GM21528 (cell line): ENCODE results near the gene NBPF8.
"Not testable (repeated sequence)": the region's sequence is repeated elsewhere in the genome, so short reads cannot be mapped to it uniquely, and the experiment has no call there.

Experiments used
- ATAC-seq: cut with Tn5 transposase; IDR thresholded peaks from one replicate; pipeline ENCODE4 v1.9.1; 2021; ENCODE audit warnings: mild to moderate bottlenecking, moderate library complexity; ENCODE audit not compliant: unreplicated experiment, low FRiP score

The NBPF8 gene, protein sequence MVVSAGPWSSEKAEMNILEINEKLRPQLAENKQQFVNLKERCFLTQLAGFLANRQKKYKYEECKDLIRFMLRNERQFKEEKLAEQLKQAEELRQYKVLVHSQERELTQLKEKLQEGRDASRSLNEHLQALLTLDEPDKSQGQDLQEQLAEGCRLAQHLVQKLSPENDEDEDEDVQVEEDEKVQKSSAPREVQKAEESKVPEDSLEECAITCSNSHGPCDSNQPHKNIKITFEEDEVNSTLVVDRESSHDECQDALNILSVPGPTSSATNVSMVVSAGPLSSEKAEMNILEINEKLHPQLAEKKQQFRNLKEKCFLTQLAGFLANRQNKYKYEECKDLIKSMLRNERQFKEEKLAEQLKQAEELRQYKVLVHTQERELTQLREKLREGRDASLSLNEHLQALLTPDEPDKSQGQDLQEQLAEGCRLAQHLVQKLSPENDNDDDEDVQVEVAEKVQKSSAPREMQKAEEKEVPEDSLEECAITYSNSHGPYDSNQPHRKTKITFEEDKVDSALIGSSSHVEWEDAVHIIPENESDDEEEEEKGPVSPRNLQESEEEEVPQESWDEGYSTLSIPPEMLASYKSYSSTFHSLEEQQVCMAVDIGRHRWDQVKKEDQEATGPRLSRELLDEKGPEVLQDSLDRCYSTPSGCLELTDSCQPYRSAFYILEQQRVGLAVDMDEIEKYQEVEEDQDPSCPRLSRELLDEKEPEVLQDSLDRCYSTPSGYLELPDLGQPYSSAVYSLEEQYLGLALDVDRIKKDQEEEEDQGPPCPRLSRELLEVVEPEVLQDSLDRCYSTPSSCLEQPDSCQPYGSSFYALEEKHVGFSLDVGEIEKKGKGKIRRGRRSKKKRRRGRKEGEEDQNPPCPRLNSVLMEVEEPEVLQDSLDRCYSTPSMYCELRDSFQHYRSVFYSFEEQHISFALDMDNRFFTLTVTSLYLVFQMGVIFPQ

DNA sequence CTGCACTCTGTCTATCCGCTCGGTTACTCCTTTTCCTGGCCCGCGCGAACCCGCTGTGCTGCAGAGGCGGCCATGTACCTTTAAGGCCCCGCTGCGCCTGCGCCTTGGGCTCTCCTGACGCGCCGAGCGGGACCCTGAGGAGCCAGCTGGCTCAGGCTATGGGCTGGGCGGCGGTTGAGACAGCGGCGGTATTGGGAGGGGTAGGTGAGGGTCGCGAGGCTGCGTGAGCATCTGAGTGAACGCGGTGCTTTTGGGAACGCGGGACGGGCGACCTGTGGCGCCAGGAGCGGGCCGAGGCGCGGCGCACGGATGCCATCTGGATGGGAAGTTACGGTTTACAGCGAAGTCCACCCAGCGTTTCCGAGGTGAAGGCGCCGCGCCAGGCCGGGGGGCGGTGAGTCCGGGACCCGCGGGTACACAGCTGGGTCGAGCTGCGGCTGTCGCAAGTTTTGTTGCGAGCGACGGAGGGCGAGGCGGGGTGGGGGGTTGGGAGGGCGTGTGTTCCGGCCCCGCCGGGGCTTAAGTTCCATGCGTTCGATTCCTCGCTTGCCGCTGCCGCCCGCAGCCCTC, at the start of gene NBPF8:
TSS of gene NBPF8 (plus strand) at position 125 of the 570 bp plus-strand sequence. CDS start 21,488 bp downstream, outside the sequence.
- ATAC-seq = peak; percentile 99

- ATAC-seq = not testable (repeated sequence)
Measured at GRCh38 chr1:120367709-120368108, 47.1 kb upstream of the NBPF8 start.

GRCh38 chr1:120386651-120387050, 28.2 kb upstream of the NBPF8 start:
- not testable (repeated sequence) for ATAC-seq

DNA sequence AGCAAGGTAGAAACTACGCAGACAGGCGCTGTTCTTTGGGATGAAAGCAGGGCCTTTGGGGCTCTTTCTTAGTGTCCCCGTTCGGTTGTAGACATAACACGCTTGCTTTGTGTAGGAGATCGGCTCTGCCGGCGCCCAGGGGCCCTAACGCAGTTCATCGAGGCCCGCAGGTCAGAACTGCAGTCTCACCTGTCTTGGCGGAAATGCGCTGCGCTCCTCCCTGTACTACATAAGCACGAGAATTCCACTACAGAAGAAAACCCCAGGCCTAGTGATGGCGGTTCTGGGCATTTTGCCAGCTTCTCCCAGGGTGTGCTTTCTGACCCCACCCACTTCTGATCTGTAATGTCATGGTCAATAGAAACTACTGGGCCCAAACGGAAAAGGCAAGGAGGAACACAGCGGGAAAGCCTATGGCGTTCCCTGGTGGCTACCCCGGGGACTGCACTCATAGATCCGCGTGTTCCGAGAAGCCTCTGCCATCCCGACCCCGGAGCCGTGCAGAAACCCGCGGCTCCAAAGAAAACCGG, 26.2 kb upstream of the NBPF8 start:
- not testable (repeated sequence) for ATAC-seq

DNA sequence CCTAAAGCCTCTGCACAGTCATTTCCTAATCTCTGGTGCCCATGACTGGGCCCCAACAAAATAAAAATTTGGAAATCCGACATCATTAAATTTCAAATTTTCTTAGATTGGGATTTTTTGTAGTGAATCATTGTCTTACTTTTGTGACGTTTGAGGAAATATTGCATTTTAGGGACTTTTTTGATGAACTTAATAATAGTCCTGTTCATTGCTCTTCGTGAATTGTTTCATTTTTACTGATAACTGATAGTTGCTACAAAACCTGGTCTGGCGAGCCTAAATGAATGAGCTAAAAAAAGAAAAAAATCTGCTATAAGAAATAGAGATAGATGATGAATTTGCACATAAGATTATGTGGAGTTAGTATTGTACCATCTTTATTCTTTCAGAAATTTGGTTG, 23.5 kb upstream of the NBPF8 start:
- ATAC-seq = not testable (repeated sequence)

GRCh38 chr1:120393316-120394232, 21.3 kb upstream of the NBPF8 start:
- not testable (repeated sequence) for ATAC-seq

- not testable (repeated sequence) for ATAC-seq
Measured at GRCh38 chr1:120405348-120405747, 9.5 kb upstream of the NBPF8 start.

- peak; percentile 32 for ATAC-seq
Measured at GRCh38 chr1:120414451-120414850, 384 bp upstream of the NBPF8 start.

DNA sequence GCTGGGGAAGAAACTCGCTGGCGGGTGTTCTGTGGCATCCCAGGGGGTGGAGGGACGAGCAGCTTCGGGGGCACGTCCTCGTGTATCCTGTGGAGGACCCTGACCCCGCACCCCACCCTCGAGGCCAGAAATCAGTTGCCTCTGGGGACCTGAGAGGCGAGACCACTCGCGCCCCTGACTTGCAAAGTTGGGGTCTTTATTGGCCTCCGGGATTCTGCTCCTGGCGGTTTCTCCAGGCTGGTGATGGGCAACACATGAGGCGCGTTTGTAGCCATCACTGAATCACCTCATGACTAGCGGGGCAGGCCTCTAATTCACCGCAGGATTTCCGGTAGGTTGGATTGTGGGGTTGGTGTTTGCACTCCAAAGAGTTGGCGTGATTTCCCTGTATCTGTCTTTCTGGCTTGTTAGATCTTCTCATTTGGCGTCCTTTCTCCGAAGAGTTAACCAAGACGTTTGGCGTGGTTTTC, 692 bp downstream of the NBPF8 start:
- ATAC-seq = peak; percentile 60

- not testable (repeated sequence) for ATAC-seq
Measured at GRCh38 chr1:120425063-120425462, 10.2 kb downstream of the NBPF8 start.

- ATAC-seq = not testable (repeated sequence)
Measured at GRCh38 chr1:120431626-120432025, 16.8 kb downstream of the NBPF8 start.

DNA sequence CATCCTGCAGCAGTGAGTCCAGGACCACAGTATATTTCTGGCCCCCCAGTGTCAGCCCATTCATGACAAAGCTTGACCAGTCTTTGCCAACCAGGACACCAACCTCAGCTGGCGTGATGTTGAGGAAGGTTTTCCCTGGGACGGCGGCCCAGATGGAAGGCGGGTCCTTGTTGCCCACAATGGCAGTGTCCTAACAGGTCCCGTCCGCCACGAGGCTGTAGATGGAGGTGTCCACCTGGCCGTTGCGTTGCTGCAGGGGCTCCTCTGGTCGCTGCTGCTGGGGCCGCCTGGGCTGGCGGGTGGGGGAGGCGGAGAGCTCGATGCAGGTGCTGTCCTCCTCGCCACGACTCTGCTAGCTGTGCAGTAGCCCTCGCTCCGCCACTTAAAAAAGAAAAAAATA, 19.0 kb downstream of the NBPF8 start:
- not testable (repeated sequence) for ATAC-seq

DNA sequence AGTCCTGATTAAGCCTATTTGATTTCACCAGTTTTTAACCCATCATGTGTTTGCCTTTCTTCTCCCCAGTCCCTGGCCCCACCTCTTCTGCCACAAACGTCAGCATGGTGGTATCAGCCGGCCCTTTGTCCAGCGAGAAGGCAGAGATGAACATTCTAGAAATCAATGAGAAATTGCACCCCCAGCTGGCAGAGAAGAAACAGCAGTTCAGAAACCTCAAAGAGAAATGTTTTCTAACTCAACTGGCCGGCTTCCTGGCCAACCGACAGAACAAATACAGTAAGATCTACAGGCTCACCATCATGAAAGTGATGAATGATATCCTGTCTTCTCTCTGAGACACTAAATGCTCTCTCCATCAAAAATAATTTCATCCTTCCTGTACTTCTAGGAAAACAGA, 34.3 kb downstream of the NBPF8 start:
- ATAC-seq = not testable (repeated sequence)
